ENCODE data around the gene CT55.
"Not testable (repeated sequence)": the region's sequence is repeated elsewhere in the genome, so short reads cannot be mapped to it uniquely, and the experiment has no call there.

DNA sequence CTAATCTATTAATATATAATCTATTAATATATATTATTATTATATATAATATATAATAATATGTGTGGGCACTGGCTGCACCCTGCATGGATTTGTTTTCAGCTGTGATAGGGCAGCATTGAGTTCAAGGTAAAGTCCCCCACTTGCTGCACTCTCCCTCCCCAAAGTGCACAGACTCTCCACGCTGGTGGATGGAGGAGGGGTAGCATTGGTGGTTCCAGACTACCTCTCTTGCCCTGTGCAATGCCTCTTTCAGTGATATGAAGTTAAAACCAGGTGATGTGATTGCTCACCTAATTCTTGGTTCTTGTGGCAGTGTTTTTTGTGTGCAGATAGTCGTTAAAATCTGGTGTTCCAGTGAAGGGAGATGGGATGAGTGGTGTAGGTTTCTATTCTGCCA is 55.1 kb downstream of the CT55 start:
- not testable (repeated sequence) for TF ChIP-seq ATF2 (CRISPR knock-in tag; IDR thresholded peaks at IDR 0.05; ENCODE audit: borderline replicate concordance, low read depth); CTCF (IDR thresholded peaks at IDR 0.05); ATF1 (CRISPR knock-in tag; IDR thresholded peaks at IDR 0.05); USF2 (CRISPR knock-in tag; IDR thresholded peaks at IDR 0.05)

Measured in WTC11 (cell line).